Ishikawa (cell line): Measurements from ENCODE around the gene PUM1.

ENCODE experiments used
- CEBPB ChIP-seq: IDR thresholded peaks from 2 replicates; pipeline ENCODE4 v1.6.1; 2012
- CREB1 ChIP-seq: IDR thresholded peaks from 2 replicates; pipeline ENCODE4 v1.6.1; 2012; ENCODE audit warnings: low read depth
- EGR1 ChIP-seq: IDR thresholded peaks from 2 replicates; pipeline ENCODE4 v1.6.1; 2012
- EP300 ChIP-seq: IDR thresholded peaks from 2 replicates; pipeline ENCODE4 v1.6.1; 2012; ENCODE audit warnings: borderline replicate concordance
- FOXM1 ChIP-seq: IDR thresholded peaks from 2 replicates; pipeline ENCODE4 v1.6.1; 2012; ENCODE audit warnings: low read depth, borderline replicate concordance
- MAX ChIP-seq: IDR thresholded peaks from 2 replicates; pipeline ENCODE4 v1.6.1; 2012
- NFIC ChIP-seq: IDR thresholded peaks from 2 replicates; pipeline ENCODE4 v1.6.1; 2012
- RAD21 ChIP-seq: IDR thresholded peaks from 2 replicates; pipeline ENCODE4 v1.6.1; 2012; ENCODE audit warnings: low read depth
- REST ChIP-seq: IDR thresholded peaks from 2 replicates; pipeline ENCODE4 v1.6.1; 2012; ENCODE audit warnings: low read depth, mild to moderate bottlenecking
- TAF1 ChIP-seq: IDR thresholded peaks from 2 replicates; pipeline ENCODE4 v1.6.1; 2012; ENCODE audit warnings: low read depth, mild to moderate bottlenecking
- TCF12 ChIP-seq: IDR thresholded peaks from 2 replicates; pipeline ENCODE4 v1.6.1; 2012; ENCODE audit warnings: low read depth
- TEAD4 ChIP-seq: IDR thresholded peaks from 2 replicates; pipeline ENCODE4 v1.6.1; 2012
- USF1 ChIP-seq: IDR thresholded peaks from 2 replicates; pipeline ENCODE4 v1.6.1; 2012
- YY1 ChIP-seq: IDR thresholded peaks from 2 replicates; pipeline ENCODE4 v1.6.1; 2012; ENCODE audit warnings: low read depth
- ZBTB7A ChIP-seq: IDR thresholded peaks from 2 replicates; pipeline ENCODE4 v1.6.1; 2012; ENCODE audit warnings: low read depth

The PUM1 gene

GRCh38 chr1:30885570-30886522 lies 179.7 kb downstream of the PUM1 start:
- no peak for TF ChIP-seq TCF12
- TF ChIP-seq FOXM1: no peak
- no peak for TF ChIP-seq NFIC
- no peak for TF ChIP-seq YY1
- no peak for TF ChIP-seq MAX
- TF ChIP-seq CREB1: no peak
- no peak for TF ChIP-seq REST
- TF ChIP-seq CEBPB: no peak
- no peak for TF ChIP-seq TAF1
- no peak for TF ChIP-seq EP300
- TF ChIP-seq RAD21: no peak
- TF ChIP-seq EGR1: no peak
- no peak for TF ChIP-seq USF1
- TF ChIP-seq ZBTB7A: no peak
- TF ChIP-seq TEAD4: no peak

- no peak for TF ChIP-seq REST
- no peak for TF ChIP-seq MAX
- TF ChIP-seq RAD21: no peak
- TF ChIP-seq TAF1: no peak
- no peak for TF ChIP-seq EGR1
- TF ChIP-seq FOXM1: no peak
- no peak for TF ChIP-seq CEBPB
- TF ChIP-seq EP300: no peak
- no peak for TF ChIP-seq USF1
- no peak for TF ChIP-seq YY1
- TF ChIP-seq TCF12: no peak
- no peak for TF ChIP-seq ZBTB7A
- TF ChIP-seq NFIC: no peak
- TF ChIP-seq TEAD4: no peak
Measured at GRCh38 chr1:30884723-30885122, 180.8 kb downstream of the PUM1 start.

- TF ChIP-seq YY1 (no peak), NFIC (no peak), FOXM1 (no peak), RAD21 (no peak), ZBTB7A (no peak), TEAD4 (no peak), EP300 (no peak), MAX (no peak), TCF12 (no peak), REST (no peak)
Measured at GRCh38 chr1:30883389-30884172, 181.9 kb downstream of the PUM1 start.
